SKM-1 (cell line): ENCODE results near the gene BICD1.
"Not testable (repeated sequence)": the region's sequence is repeated elsewhere in the genome, so short reads cannot be mapped to it uniquely, and the experiment has no call there.

ENCODE experiments used
- DNase-seq: peaks from one replicate; lab custom pipeline; 2025; ENCODE audit not compliant: unreplicated experiment; lab: John Stamatoyannopoulos, UW

Gene BICD1

GRCh38 chr12:32183650-32184049, 77.0 kb downstream of the BICD1 start:
- DNase-seq: no peak

- not testable (repeated sequence) for DNase-seq
Observed at GRCh38 chr12:32187127-32187526, 80.5 kb downstream of the BICD1 start.

GRCh38 chr12:32191445-32191844, 84.8 kb downstream of the BICD1 start:
- no peak for DNase-seq

- no peak for DNase-seq
Observed at GRCh38 chr12:32196250-32197198, 89.9 kb downstream of the BICD1 start.

GRCh38 chr12:32197421-32197820, 90.8 kb downstream of the BICD1 start:
- DNase-seq: no peak

- DNase-seq: no peak
Observed at GRCh38 chr12:32198555-32198954, 91.9 kb downstream of the BICD1 start.

GRCh38 chr12:32201096-32201495, 94.4 kb downstream of the BICD1 start:
- no peak for DNase-seq

GRCh38 chr12:32201976-32202375, 95.3 kb downstream of the BICD1 start:
- no peak for DNase-seq

- no peak for DNase-seq
Observed at GRCh38 chr12:32205731-32206130, 99.1 kb downstream of the BICD1 start.

GRCh38 chr12:32208355-32208754, 101.7 kb downstream of the BICD1 start:
- DNase-seq: no peak

- no peak for DNase-seq
Observed at GRCh38 chr12:32211066-32211899, 104.6 kb downstream of the BICD1 start.

GRCh38 chr12:32211900-32212156, 105.2 kb downstream of the BICD1 start:
- no peak for DNase-seq

- no peak for DNase-seq
Observed at GRCh38 chr12:32214723-32215122, 108.1 kb downstream of the BICD1 start.

- no peak for DNase-seq
Observed at GRCh38 chr12:32217354-32218310, 111.0 kb downstream of the BICD1 start.

- DNase-seq: no peak
Observed at GRCh38 chr12:32223941-32224340, 117.3 kb downstream of the BICD1 start.

GRCh38 chr12:32226768-32227167, 120.1 kb downstream of the BICD1 start:
- DNase-seq: no peak

- DNase-seq: no peak
Observed at GRCh38 chr12:32229971-32230612, 123.4 kb downstream of the BICD1 start.

GRCh38 chr12:32230613-32230993, 124.0 kb downstream of the BICD1 start:
- DNase-seq: no peak

- not testable (repeated sequence) for DNase-seq
Observed at GRCh38 chr12:32231361-32231760, 124.7 kb downstream of the BICD1 start.

- DNase-seq: no peak
Observed at GRCh38 chr12:32233568-32233967, 126.9 kb downstream of the BICD1 start.

- DNase-seq: no peak
Observed at GRCh38 chr12:32235251-32235650, 128.6 kb downstream of the BICD1 start.
